ENCODE data around the gene H2BK1. TPM values are rescaled to one million over a fixed set of nuclear protein-coding genes. Genes with fewer than 3 reads are reported as not detected.

Gene H2BK1
- total and polyA plus RNA-seq, 11 donors = not detected

- H3K27ac ChIP-seq = no peak overlapping the region
- peaks cover 0 to 39% (median 33%) of the 10 kb centered on the region in 9 donors for H3K36me3 ChIP-seq
- no peaks in the 10 kb centered on the region for H3K9me3 ChIP-seq
- DNase-seq (peak in 1 of 5 donors; percentile 39), ATAC-seq (no peak)
- 47 to 61% (median 54%) methylated on average over 16 to 17 of the region's 17 CpGs for WGBS, 4 donors
- intact Hi-C loops (cut with DNase I) = loop anchor here in 8 of 10 donors (1.0 to 10.0 kb wide), 5 partner anchors 59 to 121 kb away; no protein-coding TSS in a partner anchor
- peaks cover 4 to 68% (median 43%) of the 10 kb centered on the region in 12 donors for H3K4me1 ChIP-seq
- TF ChIP-seq POLR2A (IDR thresholded peaks at IDR 0.05) (no peak), CTCF (IDR thresholded peaks at IDR 0.05) (no peak)
- H3K4me3 ChIP-seq = peak overlapping the region in 6 of 12 donors; percentile 1 to 40 (median 16)
- H3K27me3 ChIP-seq = peaks cover 0 to 39% (median 7%) of the 10 kb centered on the region in 9 donors
Measured at GRCh38 chr7:151243408-151244195, 33.3 kb upstream of the H2BK1 start.

- DNase-seq = no peak
Measured at GRCh38 chr7:151243045-151243349, 32.7 kb upstream of the H2BK1 start.

GRCh38 chr7:151242159-151243044 lies 32.1 kb upstream of the H2BK1 start:
- no peak overlapping the region for H3K27ac ChIP-seq
- DNase-seq (no peak), ATAC-seq (no peak)
- H3K9me3 ChIP-seq = no peaks in the 10 kb centered on the region
- H3K36me3 ChIP-seq = peaks cover 0 to 51% (median 45%) of the 10 kb centered on the region in 9 donors
- intact Hi-C loops (cut with DNase I) = loop anchor here in 8 of 10 donors (5.0 to 10.0 kb wide), 4 partner anchors 60 to 120 kb away; no protein-coding TSS in a partner anchor
- H3K4me1 ChIP-seq = peaks cover 4 to 60% (median 38%) of the 10 kb centered on the region in 12 donors
- TF ChIP-seq CTCF (IDR thresholded peaks at IDR 0.05) (no peak), POLR2A (IDR thresholded peaks at IDR 0.05) (no peak)
- peaks cover 0 to 30% (median 7%) of the 10 kb centered on the region in 9 donors for H3K27me3 ChIP-seq
- no peak overlapping the region for H3K4me3 ChIP-seq
- 57 to 63% (median 61%) methylated on average over 15 to 20 of the region's 20 CpGs for WGBS, 4 donors

More at GRCh38 chr7:151243045-151243349, 32.7 kb upstream of the H2BK1 start:
- Histone ChIP-seq H3K27me3 (peaks cover 0 to 35% (median 7%) of the 10 kb centered on the region in 9 donors), H3K9me3 (no peaks in the 10 kb centered on the region), H3K36me3 (peaks cover 0 to 45% (median 39%) of the 10 kb centered on the region in 9 donors), H3K4me1 (peaks cover 4 to 66% (median 43%) of the 10 kb centered on the region in 12 donors), H3K4me3 (peak overlapping the region in 2 of 12 donors; percentile 18 to 40), H3K27ac (no peak overlapping the region)
- no peak for TF ChIP-seq CTCF (IDR thresholded peaks at IDR 0.05)
- TF ChIP-seq POLR2A (IDR thresholded peaks at IDR 0.05) = no peak
- WGBS, 4 donors = 47 to 54% (median 50%) methylated on average over 2 of the region's 2 CpGs
- intact Hi-C loops (cut with DNase I) = loop anchor here in 8 of 10 donors (5.0 to 10.0 kb wide), 4 partner anchors 59 to 121 kb away; no protein-coding TSS in a partner anchor
- ATAC-seq = no peak

Data from heart left ventricle (tissue), 16 donors.